Hematopoietic multipotent progenitor cell treated with erythropoietin and hydrocortisone succinate and interleukin-3 and kit ligand, for 8 days (in vitro differentiated cells): ENCODE data around the gene ARHGDIB.

Experiments
- DNase-seq: peaks from one replicate; pipeline ENCODE4 v3.0.0-alpha.2; 2015

ARHGDIB gene

GRCh38 chr12:14892726-14893505 is 68.5 kb downstream of the ARHGDIB start:
- DNase-seq = peak; percentile 24
